Stomach (tissue), 4 donors: ENCODE data around the gene ARRB1.

Experiments used
- CTCF ChIP-seq, 7 experiments: fragments of 450-650 bp in 4 of 7; fragments of 200-600 bp in 3 of 7; sonication (generic) in 3 of 7; IDR thresholded peaks; one replicate each; pipeline ENCODE4 v1.5.1; 2016 to 2019; ENCODE audit warnings: antibody characterized with exemption in 7 of 7, control low read depth in 2 of 7, mild to moderate bottlenecking in 1 of 7
- EP300 ChIP-seq: sonication (generic); formaldehyde crosslinking; IDR thresholded peaks from one replicate; pipeline ENCODE4 v1.6.1; 2017; ENCODE audit warnings: antibody characterized with exemption

- no peak for TF ChIP-seq CTCF (IDR thresholded peaks at IDR 0.05)
- peak; percentile 69 for TF ChIP-seq EP300
Observed at GRCh38 chr11:75311858-75312288, 39.6 kb downstream of the ARRB1 start.
